Mesothelial cell of epicardium (in vitro differentiated cells): ENCODE results near the gene TECPR2. TPM values are rescaled to one million over a fixed set of nuclear protein-coding genes. Genes with fewer than 3 reads are reported as not detected.

Experiments used
- DNase-seq, 2 experiments: peaks; one replicate each; pipeline ENCODE4 v3.0.0; 2021; ENCODE audit warnings: low spot score in 2 of 2; ENCODE audit not compliant: unreplicated experiment in 2 of 2
- H3K27ac Mint-ChIP-seq: 2 replicates; pipeline ENCODE4 v1.8.0; 2021; ENCODE audit warnings: mixed read lengths
- H3K27me3 Mint-ChIP-seq: 2 replicates; pipeline ENCODE4 v1.8.0; 2021; ENCODE audit warnings: low read depth, mixed read lengths
- H3K36me3 Mint-ChIP-seq: 2 replicates; pipeline ENCODE4 v1.8.0; 2021; ENCODE audit warnings: mixed read lengths
- H3K4me1 Mint-ChIP-seq: 2 replicates; pipeline ENCODE4 v1.8.0; 2021; ENCODE audit warnings: mixed read lengths
- H3K4me3 Mint-ChIP-seq: 2 replicates; pipeline ENCODE4 v1.8.0; 2021; ENCODE audit warnings: mild to moderate bottlenecking, moderate library complexity, mixed read lengths
- H3K9me3 Mint-ChIP-seq: 2 replicates; pipeline ENCODE4 v1.8.0; 2021; ENCODE audit warnings: mixed read lengths
- CTCF ChIP-seq: fragments of 200-600 bp; sonication (generic); IDR thresholded peaks from one replicate; pipeline ENCODE4 v1.5.0; 2021; ENCODE audit warnings: antibody characterized with exemption; ENCODE audit not compliant: unreplicated experiment
- total RNA-seq: library from RNA; stranded (reverse); gene quantifications from 3 replicates; pipeline ENCODE4 v1.2.1, GENCODE V29; 2021

TECPR2 gene
- total RNA-seq, 1 donor from 2014 or later = 30.0 TPM

GRCh38 chr14:102387086-102387485 lies 24.3 kb downstream of the TECPR2 start:
- Mint-ChIP-seq H3K4me3 (no peak overlapping the region), H3K9me3 (peaks cover 6% of the 10 kb centered on the region), H3K27me3 (no peaks in the 10 kb centered on the region), H3K4me1 (no peaks in the 10 kb centered on the region), H3K36me3 (peaks cover 11% of the 10 kb centered on the region), H3K27ac (no peak overlapping the region)
- DNase-seq = no peak
- no peak for TF ChIP-seq CTCF

GRCh38 chr14:102389246-102389645 lies 26.5 kb downstream of the TECPR2 start:
- Mint-ChIP-seq H3K27ac (no peak overlapping the region), H3K4me3 (no peak overlapping the region), H3K4me1 (no peaks in the 10 kb centered on the region), H3K36me3 (peaks cover 12% of the 10 kb centered on the region), H3K9me3 (peaks cover 9% of the 10 kb centered on the region), H3K27me3 (no peaks in the 10 kb centered on the region)
- DNase-seq = no peak
- TF ChIP-seq CTCF = no peak

GRCh38 chr14:102390064-102390855 lies 27.5 kb downstream of the TECPR2 start:
- DNase-seq = no peak
- TF ChIP-seq CTCF = no peak
- no peak overlapping the region for H3K4me3 Mint-ChIP-seq
- H3K9me3 Mint-ChIP-seq = peaks cover 9% of the 10 kb centered on the region
- H3K36me3 Mint-ChIP-seq = peaks cover 12% of the 10 kb centered on the region
- no peaks in the 10 kb centered on the region for H3K27me3 Mint-ChIP-seq
- H3K4me1 Mint-ChIP-seq = no peaks in the 10 kb centered on the region
- no peak overlapping the region for H3K27ac Mint-ChIP-seq

- no peak for TF ChIP-seq CTCF
- Mint-ChIP-seq H3K4me3 (no peak overlapping the region), H3K27me3 (no peaks in the 10 kb centered on the region), H3K9me3 (peaks cover 14% of the 10 kb centered on the region), H3K27ac (no peak overlapping the region), H3K4me1 (no peaks in the 10 kb centered on the region), H3K36me3 (peaks cover 21% of the 10 kb centered on the region)
- no peak for DNase-seq
These were observed 29.8 kb downstream of the TECPR2 start for GRCh38 chr14:102392506-102392905.

GRCh38 chr14:102394717-102395375 lies 32.1 kb downstream of the TECPR2 start:
- Mint-ChIP-seq H3K4me3 (no peak overlapping the region), H3K27ac (peak overlapping the region; percentile 13), H3K27me3 (no peaks in the 10 kb centered on the region), H3K4me1 (no peaks in the 10 kb centered on the region), H3K9me3 (peaks cover 21% of the 10 kb centered on the region), H3K36me3 (peaks cover 32% of the 10 kb centered on the region)
- no peak for DNase-seq
- TF ChIP-seq CTCF = no peak
